Keratinocyte (primary cell): ENCODE results near the gene AASDHPPT. TPM values are rescaled to one million over a fixed set of nuclear protein-coding genes. Genes with fewer than 3 reads are reported as not detected.

Experiments
- DNase-seq: peaks from one replicate; pipeline ENCODE4 v3.0.0-alpha.2; 2011; ENCODE audit warnings: low read depth, missing footprints, low spot score
- FAIRE-seq: peaks from 2 replicates; lab custom pipeline; 2011; peaks lifted over from hg19 to GRCh38; lab: Jason Lieb, UNC
- H2AFZ ChIP-seq: 2 replicates; pipeline ENCODE4 v1.6.0; 2012; ENCODE audit warnings: low read length, control low read depth, inconsistent platforms; ENCODE audit not compliant: control insufficient read depth
- H3K27ac ChIP-seq: 2 replicates; pipeline ENCODE4 v1.5.1; 2011; ENCODE audit warnings: low read length; ENCODE audit not compliant: control insufficient read depth, insufficient read depth
- H3K27me3 ChIP-seq: 3 replicates; pipeline ENCODE4 v1.6.0; 2011; ENCODE audit warnings: low read length; ENCODE audit not compliant: control insufficient read depth, insufficient read depth; ENCODE audit errors: extremely low read depth
- H3K36me3 ChIP-seq, 2 experiments: 2 replicates in 1 of 2; 3 replicates in 1 of 2; pipeline ENCODE4 v1.5.1; 2011; ENCODE audit warnings: low read length in 2 of 2, mild to moderate bottlenecking in 1 of 2; ENCODE audit not compliant: control insufficient read depth in 2 of 2, insufficient read depth in 2 of 2; ENCODE audit errors: extremely low read depth in 1 of 2
- H3K4me1 ChIP-seq: 3 replicates; pipeline ENCODE4 v1.5.1; 2011; ENCODE audit warnings: low read length; ENCODE audit not compliant: control insufficient read depth, insufficient read depth; ENCODE audit errors: extremely low read depth
- H3K4me2 ChIP-seq: 3 replicates; pipeline ENCODE4 v1.6.0; 2011; ENCODE audit warnings: low read depth, low read length; ENCODE audit not compliant: control insufficient read depth, insufficient read depth; ENCODE audit errors: extremely low read depth
- H3K4me3 ChIP-seq, 3 experiments: fragments of 200-600 bp in 1 of 3; sonication (generic) in 1 of 3; 2 replicates in 2 of 3; 3 replicates in 1 of 3; pipeline ENCODE4 v1.5.1; 2011 to 2016; ENCODE audit warnings: low read length in 3 of 3, mild to moderate bottlenecking in 3 of 3, control low read depth in 2 of 3, inconsistent platforms in 1 of 3, low read depth in 1 of 3, mixed read lengths in 1 of 3, mixed run types in 1 of 3, moderate library complexity in 1 of 3; ENCODE audit not compliant: control insufficient read depth in 2 of 3, insufficient read depth in 2 of 3; ENCODE audit errors: extremely low read depth in 1 of 3
- H3K79me2 ChIP-seq: 2 replicates; pipeline ENCODE4 v1.6.0; 2012; ENCODE audit warnings: low read length; ENCODE audit not compliant: control insufficient read depth, insufficient read depth
- H3K9ac ChIP-seq: 3 replicates; pipeline ENCODE4 v1.6.0; 2011; ENCODE audit warnings: low read length; ENCODE audit not compliant: control insufficient read depth, insufficient read depth; ENCODE audit errors: extremely low read depth
- H3K9me1 ChIP-seq: 3 replicates; pipeline ENCODE4 v1.6.0; 2011; ENCODE audit warnings: low read length; ENCODE audit not compliant: control insufficient read depth, insufficient read depth; ENCODE audit errors: extremely low read depth
- H3K9me3 ChIP-seq: 2 replicates; pipeline ENCODE4 v1.5.1; 2012; ENCODE audit warnings: low read depth, low read length; ENCODE audit not compliant: control insufficient read depth
- H4K20me1 ChIP-seq: 3 replicates; pipeline ENCODE4 v1.6.0; 2011; ENCODE audit warnings: low read length; ENCODE audit not compliant: control insufficient read depth, insufficient read depth; ENCODE audit errors: extremely low read depth
- CTCF ChIP-seq, 3 experiments: IDR thresholded peaks in 1 of 3; conservative IDR thresholded peaks in 1 of 3; optimal IDR thresholded peaks in 1 of 3; 2 replicates in 2 of 3; 3 replicates in 1 of 3; pipeline versions ENCODE3 to v1.5.1; 2011; ENCODE audit warnings: low read length in 3 of 3, mild to moderate bottlenecking in 3 of 3, moderate library complexity in 2 of 3, control low read depth in 1 of 3, inconsistent platforms in 1 of 3; ENCODE audit not compliant: insufficient read depth in 2 of 3; ENCODE audit errors: extremely low read depth in 1 of 3
- EZH2 ChIP-seq: IDR thresholded peaks from one replicate; pipeline ENCODE4 v1.6.1; 2012; ENCODE audit warnings: inconsistent platforms, mild to moderate bottlenecking, low read length, moderate library complexity
- dilution Hi-C: fragments of 300-500 bp; cut with MboI; formaldehyde crosslinking; loops from one replicate; pipeline ENCODE4 v1.7.0; 2020; ENCODE audit warnings: low sequenced_read_pairs; ENCODE audit not compliant: extremely low pct_ligation_motif_present
- polyA plus RNA-seq, 5 experiments: library from polyadenylated mRNA; depleted of rRNA in 3 of 5; stranded (reverse) in 3 of 5; stranded (forward) in 1 of 5; unstranded in 1 of 5; fragments of >200 nt; gene quantifications; 1 replicate in 1 of 5; 2 replicates in 3 of 5; 3 replicates in 1 of 5; pipeline versions ENCODE4 v1.2.1 to v1.2.3, GENCODE V29; 2011 to 2012; ENCODE audit warnings: missing spikeins in 2 of 5, low read depth in 1 of 5, low replicate concordance in 1 of 5

Gene AASDHPPT
- polyA plus RNA-seq, 1 donor (not counting 4 experiments of a cell fraction or from before 2014, with no cell fraction given): 53.0 TPM

GRCh38 chr11:106047631-106048030 lies 29.8 kb upstream of the AASDHPPT start:
- Histone ChIP-seq H3K79me2 (no peaks in the 10 kb centered on the region), H3K9ac (no peak overlapping the region), H3K36me3 (no peaks in the 10 kb centered on the region), H4K20me1 (no peaks in the 10 kb centered on the region), H3K27me3 (no peaks in the 10 kb centered on the region), H3K9me3 (no peaks in the 10 kb centered on the region), H3K27ac (no peak overlapping the region), H2AFZ (no peak overlapping the region), H3K4me1 (no peaks in the 10 kb centered on the region), H3K4me2 (no peak overlapping the region), H3K4me3 (no peak overlapping the region), H3K9me1 (no peaks in the 10 kb centered on the region)
- DNase-seq: no peak
- TF ChIP-seq CTCF (optimal IDR thresholded peaks at IDR 0.05 in 1 of 3, IDR thresholded peaks at IDR 0.05 in 1 of 3, conservative IDR thresholded peaks at IDR 0.05 in 1 of 3; ENCODE audit: extremely low read depth in 1 of 3, insufficient read depth in 2 of 3, low read length in 3 of 3) (no peak), EZH2 (no peak)
- FAIRE-seq: no peak
- dilution Hi-C loops: no loop called here

- H3K9ac ChIP-seq: no peak overlapping the region
- no peak for TF ChIP-seq CTCF (optimal IDR thresholded peaks at IDR 0.05 in 1 of 3, IDR thresholded peaks at IDR 0.05 in 1 of 3, conservative IDR thresholded peaks at IDR 0.05 in 1 of 3; ENCODE audit: extremely low read depth in 1 of 3, insufficient read depth in 2 of 3, low read length in 3 of 3)
- TF ChIP-seq EZH2: no peak
- H3K4me3 ChIP-seq: no peak overlapping the region
- no peak overlapping the region for H3K27ac ChIP-seq
- H4K20me1 ChIP-seq: no peaks in the 10 kb centered on the region
- no peaks in the 10 kb centered on the region for H3K4me1 ChIP-seq
- no peaks in the 10 kb centered on the region for H3K36me3 ChIP-seq
- FAIRE-seq: no peak
- no peaks in the 10 kb centered on the region for H3K9me3 ChIP-seq
- H3K79me2 ChIP-seq: no peaks in the 10 kb centered on the region
- no peak overlapping the region for H3K4me2 ChIP-seq
- no peak overlapping the region for H2AFZ ChIP-seq
- no peak for DNase-seq
- no peaks in the 10 kb centered on the region for H3K27me3 ChIP-seq
- dilution Hi-C loops: no loop called here
- no peaks in the 10 kb centered on the region for H3K9me1 ChIP-seq
Measured at GRCh38 chr11:106049727-106050476, 27.6 kb upstream of the AASDHPPT start.
